Islet precursor cell (in vitro differentiated cells): ENCODE measurements around the gene ARL15.

ENCODE experiments used
- DNase-seq: peaks from one replicate; pipeline ENCODE4 v3.0.0-alpha.2; 2018

The ARL15 gene

DNA sequence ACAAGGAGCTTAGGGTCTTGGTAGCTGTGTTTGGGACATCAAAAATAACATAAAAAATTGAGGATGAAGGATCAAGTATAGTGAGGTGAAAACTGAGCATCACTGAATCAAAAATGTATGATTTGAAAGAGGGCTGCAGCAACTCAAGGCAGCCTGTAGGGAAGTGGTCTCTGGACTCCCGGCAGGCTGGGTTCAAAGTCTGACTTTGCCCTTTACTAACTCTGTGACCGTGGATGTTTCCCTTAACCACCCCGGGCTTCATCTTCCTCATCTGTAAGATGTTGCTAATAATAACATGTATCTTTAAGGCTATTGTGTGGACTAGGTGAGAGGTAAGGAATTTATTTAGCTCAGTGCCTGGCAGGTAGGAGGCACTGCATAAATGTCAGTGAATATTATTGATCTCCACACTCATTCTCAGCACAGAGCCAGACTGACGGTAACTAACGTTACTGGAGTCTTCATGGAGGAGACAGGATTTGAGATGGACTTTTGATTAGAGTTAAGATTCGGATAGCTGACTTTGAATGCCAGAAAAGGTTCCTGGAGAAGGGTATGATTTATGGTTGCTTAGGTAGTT lies 382.6 kb downstream of the ARL15 start:
- DNase-seq: no peak

DNA sequence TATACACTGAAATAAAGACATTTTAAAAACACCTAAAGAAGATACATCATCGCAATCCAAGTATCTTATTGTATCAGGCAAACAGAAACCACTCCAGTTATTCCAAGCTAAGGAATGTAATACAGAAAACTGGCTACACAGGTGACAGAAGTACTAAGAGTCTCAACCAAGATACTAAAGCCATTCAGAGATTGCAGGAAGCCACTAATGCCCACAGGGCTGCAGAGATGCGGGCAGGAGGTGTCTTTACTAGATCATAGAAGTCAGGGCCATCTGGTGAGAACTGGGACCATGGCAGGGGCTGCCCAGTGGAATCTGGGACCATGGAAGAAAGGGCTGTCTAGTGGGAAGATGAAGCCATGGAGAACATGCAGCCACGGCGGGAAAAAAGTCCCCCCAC lies 384.3 kb downstream of the ARL15 start:
- no peak for DNase-seq

DNA sequence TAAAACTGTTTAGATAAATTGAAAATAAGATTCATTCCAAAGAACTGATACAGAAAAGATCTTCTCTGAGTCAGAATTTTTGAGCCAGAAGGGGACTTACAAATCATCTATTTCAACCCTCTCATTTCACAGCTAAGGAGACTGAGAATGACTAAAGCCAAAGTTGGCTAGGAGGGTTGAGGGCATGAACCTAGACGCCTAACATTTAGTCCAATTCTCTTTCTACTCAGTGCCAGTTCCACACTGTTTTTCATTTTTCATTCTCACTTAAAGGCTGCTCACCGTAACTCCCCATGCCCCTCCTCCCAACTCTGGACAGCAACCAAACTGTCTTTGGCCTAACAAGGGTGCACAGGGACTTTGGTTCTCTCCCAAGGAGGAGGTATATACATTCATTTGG lies 386.0 kb downstream of the ARL15 start:
- no peak for DNase-seq

DNA sequence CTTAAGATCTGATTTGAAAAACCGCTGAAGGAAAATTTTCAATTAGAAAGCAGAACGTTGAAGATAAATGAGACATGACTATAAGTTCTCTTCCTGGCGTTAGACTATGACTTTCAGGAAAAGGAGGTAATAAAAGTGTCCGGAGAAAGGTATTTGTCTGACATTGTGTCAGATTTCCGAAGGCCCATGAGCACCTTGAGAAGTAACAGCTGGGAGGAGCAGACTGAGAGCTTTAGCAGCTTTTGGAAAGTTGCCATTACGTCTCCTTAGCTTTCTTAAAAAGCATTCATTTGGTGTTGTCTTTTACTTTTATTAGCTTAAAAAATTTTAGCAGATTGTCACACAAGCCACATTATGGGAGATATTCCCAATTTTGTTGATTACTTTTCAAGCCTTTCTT lies 386.4 kb downstream of the ARL15 start:
- DNase-seq: no peak

DNA sequence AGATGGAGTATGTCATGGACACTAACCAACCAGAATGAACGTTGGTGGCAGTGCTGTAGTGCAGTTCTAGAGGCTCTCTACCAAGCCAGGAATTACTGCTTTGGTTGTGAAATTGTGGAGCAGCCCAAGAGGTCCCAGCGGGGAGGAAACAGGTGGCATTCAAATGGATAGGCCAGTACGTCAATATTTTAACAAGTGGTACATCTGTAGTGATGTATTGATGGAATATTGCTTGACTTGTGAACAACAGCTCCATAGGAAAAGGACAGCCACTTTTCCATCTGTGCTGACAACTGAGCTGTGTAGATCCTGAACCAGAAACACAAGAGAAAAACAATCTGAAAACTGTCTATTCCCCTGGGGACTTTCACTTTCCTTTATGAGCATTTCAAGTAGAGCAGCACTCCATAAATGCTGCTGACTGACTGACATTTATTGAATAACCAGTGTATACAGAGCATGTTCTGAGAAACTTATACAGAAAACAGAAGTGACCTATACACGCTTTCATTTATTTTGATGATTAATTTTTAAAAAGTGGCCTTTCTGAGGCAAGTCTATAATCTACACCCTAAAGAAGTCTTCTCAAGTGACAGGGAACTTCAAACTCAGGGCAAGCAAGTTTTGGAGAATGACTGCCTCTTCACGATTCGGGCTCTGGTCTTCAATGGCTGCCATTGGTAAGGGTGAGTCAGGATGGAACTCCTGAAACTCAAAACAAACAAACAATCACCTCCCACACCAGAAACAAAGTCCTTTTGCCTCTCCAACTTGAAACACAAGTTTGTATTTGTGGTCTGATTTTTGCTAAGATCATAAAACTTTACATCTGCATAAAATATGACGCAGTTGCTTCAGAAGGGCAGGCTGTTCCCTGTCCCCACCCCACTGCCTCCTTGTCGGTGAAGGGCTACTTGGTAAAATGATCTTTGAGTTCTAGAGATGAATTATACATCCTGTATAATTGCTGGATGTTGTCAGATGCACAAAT lies 387.6 kb downstream of the ARL15 start:
- no peak for DNase-seq

DNA sequence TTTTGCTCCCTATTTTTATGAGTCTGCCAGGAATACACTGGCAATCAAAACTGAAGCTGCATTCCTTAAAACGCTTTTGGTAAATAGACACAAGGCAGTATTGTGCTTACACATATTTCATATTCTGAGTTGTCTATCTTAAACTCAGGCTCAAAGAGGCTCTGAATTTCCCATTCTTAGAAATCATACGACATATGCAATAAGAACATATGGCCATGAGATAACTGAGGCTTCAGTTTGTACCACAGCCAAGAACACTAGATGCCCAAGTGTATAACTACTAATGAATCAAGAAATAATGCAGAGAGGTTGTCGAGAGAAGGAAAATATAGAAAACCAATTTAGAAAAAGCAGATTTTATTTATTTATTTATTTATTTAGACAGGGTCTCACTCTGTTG lies 392.5 kb downstream of the ARL15 start:
- DNase-seq: no peak

DNA sequence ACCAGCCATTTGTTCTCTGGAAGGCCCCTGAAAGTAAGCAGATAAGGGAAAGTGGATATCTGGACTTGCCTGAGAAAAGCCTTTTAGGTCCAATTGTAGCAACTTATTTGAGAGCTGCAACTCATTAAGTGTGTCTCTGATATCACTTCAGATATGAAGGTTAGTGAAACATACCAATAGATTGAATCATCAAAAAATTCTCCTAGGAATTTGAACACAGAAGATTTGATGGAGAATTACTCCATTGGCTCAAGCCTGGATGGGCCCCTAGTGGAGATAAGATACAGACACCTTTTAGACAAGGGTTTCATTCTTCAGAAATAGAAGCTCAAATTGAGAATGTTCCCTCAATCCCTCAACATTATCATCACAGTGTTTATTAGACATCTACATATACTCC lies 393.3 kb downstream of the ARL15 start:
- DNase-seq: no peak

DNA sequence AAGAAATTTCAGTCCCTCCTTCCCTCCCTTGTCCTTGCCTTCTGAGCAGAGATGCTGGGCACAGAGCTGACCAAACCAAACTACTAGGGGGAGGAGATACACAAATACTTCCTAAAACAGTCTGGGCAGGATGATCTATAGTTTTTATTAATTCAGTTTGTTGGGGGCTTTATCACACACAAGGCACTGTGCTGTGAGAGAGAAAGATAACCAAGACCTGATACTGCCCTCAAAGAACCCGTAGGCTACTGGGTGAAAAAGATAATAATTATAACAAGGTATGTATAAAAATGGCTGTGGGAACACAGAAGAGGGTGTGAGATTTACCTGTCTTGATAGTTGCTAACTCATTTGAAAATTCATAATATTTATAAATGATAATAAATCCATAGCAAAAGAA lies 395.3 kb downstream of the ARL15 start:
- no peak for DNase-seq

DNA sequence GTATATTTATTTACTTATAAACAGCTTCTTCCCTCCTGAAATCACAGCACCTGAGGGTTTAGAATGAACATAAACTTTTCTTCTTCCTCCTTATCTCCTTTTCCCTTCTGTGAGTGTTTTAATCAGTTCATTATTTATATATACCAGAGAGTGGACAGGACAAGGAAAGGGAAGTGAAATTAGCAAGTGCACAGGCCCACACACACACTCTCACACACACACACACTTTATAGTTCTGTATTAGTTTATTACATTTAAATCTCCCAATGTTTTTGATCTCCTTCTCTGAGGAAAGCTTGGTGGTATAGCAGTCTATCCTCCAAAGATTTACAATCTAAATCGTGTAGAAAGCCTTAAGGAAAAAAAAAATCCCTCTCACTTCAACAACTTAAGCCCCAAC lies 396.4 kb downstream of the ARL15 start:
- DNase-seq: no peak

DNA sequence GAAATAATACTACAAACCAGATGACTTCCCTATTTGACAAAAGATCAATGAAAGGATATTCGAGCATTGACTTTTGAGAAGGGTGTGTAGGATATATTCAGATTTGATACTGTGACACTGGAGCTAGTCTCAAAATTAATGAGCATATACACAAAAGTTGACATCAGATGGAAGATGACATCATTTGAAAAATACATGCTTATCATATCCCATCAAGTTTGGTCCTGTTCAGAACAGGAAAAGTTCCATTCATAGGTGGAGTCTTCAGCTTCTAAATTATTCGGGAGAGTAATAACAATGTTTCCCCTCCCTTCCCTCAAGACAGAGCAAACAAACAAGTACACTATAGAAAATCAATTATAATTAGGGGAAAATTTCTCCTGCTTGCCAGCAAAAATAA lies 401.6 kb downstream of the ARL15 start:
- DNase-seq: no peak

DNA sequence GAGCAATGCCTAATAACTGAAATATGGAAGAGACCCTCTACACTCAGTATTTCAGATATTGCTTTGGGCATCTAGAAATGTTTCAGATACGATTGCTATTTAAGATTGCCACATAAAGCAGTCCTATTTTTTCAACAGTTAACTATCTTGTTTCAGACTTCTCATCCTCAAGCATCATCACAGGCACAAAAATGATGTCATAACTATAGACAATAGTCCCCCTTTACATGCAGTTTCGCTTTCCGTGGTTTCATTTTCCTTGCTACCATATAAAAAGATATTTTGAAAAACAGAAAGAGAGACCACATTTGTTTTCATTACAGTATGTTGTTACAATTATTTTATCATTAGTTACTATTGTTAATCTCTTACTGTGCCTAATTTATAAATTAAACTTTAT lies 402.5 kb downstream of the ARL15 start:
- no peak for DNase-seq

DNA sequence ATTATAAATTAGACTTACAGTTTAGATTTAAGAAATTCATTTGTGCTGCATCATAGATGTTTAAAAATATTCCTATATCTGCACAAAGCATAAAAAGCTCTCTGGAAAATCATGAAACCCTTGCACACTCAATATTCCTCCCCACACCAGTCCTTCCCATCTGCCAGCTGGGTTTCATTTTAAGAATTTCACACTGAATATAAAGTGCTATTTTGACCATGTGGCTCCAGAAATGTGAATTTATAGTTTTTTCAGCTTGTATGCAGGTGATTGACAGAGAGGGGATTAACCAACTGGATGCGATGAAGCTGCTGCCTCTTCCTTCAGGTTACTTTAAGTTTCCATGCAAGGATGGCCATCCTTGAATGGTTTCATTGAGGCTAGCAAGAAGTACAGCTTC lies 403.6 kb downstream of the ARL15 start:
- no peak for DNase-seq

DNA sequence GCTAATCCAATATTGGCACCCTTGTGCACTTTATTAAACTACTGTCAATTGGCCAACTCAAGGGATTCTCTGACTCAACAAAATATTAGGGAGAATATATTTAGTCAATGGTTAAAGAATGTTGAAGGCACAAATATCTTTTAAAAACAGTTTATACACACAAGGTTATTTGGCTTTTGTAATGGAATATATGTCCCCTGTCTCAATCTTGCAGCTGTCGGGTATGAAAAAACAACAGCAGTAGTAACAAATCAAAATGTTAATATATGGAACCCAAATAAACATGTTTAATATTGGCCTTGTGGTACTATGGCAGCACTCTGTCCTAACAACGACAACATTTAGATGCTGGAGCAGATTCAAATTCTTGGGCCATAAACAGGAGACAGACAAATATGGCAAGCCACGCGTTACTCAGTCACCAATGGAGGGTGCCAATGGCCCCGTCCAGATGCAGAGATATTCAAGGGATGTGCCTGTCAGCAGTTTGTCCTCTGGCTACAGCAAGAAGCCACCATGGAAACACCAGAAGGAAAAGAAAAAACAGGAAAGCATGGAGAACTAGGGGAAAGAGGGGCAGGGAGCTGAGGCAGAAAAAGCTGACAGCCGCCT lies 408.0 kb downstream of the ARL15 start:
- DNase-seq: no peak

DNA sequence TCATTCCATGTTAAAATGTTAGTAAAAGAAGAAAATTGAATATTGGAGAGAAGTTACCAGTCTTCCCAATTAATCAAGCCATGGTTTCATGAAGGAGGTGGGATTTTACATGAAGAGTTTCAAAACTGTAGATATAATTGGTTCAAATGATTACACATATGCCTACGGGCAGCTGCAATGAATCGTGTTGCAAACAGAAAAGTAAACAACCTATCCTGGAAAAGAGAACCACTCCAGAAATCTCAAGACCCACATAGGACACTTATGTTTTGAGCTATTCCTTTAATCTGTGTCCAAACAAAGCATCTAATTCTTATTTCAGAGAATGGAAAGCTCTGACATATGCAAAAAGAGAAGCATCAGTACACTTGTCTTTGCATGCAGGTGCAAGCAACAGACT lies 409.7 kb downstream of the ARL15 start:
- no peak for DNase-seq

DNA sequence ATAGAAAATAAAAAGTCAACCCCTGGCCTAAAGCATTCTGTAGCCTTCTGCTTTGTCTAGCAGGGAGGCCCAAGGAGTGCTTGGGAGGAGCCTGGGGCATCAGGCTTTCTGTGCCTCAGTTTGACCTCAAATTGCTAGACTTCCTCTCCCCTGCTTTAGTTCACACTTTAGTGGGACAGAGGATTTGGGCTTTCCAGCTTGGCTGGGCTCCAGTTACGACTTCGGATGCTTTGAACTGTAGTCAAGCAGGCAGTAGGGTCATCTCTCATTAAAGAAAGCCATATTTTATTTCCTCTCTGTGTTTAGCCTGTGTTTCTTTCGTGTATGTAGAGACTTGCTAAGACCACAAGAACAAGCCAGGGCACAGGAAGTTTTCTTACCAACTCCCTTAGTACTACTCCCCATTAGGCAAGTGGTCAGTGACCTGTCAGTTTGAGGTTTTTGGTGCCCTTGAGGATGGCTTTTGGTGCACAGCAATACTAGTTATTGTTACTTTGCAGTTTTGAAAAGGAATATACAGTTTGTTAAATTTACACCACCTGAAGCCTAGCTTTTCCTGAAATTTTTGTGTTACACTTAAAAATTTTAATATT lies 415.2 kb downstream of the ARL15 start:
- no peak for DNase-seq

DNA sequence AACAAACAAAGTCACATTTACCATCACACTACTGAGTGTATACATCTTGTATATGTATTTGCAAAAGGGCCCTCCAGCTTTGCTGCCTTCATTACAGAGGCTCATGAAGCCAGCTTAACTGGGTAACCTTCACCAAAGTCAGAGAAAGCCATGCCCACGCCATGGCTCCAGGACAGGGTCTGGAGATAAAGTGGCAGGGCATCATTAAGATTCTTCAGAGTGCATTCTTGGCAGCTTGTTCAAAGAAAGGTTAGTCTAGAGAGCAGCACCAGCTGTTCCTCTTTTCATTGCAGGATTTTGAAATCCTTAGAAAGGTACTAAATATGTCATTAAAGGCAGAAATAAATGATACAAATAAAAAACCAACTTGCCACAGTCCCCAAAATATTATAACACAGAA lies 416.7 kb downstream of the ARL15 start:
- DNase-seq: no peak

DNA sequence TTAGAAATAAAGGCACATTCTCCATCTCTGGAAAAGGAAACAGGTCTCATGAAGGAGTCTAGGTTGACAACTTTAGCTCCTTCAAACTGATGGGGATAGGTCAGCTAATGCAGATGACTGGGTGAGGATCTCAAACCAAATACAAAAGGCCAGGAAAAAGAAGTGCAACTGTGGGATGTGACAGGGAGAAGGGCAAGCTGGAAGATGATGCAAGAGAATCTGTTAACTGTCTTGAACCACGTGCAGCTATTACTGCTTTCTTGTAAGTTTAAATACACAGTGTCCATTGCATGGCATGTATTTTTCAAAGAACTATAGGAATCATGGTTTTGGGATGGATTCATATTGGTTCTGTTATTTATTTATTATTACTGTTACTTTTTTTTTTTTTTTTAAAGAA lies 418.1 kb downstream of the ARL15 start:
- DNase-seq: no peak

DNA sequence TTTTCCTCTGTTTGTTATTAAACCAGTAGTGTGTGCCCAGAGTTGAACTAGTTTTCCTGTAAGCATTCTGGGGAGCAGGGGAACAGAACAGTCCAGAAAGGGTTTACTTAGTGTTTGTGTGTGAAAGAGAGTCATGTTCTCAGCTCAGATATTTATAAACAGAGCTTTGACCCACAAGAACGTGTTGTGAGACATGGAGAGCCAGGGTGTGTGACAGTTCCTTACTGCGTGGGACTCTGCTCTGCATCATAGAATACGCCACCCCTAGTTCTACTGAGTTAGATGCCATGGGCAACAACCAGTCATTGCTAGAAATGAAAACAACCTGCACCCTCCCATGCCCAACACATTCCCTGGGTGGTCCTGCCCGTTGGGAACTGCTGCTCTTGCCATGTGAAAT lies 419.2 kb downstream of the ARL15 start:
- no peak for DNase-seq

DNA sequence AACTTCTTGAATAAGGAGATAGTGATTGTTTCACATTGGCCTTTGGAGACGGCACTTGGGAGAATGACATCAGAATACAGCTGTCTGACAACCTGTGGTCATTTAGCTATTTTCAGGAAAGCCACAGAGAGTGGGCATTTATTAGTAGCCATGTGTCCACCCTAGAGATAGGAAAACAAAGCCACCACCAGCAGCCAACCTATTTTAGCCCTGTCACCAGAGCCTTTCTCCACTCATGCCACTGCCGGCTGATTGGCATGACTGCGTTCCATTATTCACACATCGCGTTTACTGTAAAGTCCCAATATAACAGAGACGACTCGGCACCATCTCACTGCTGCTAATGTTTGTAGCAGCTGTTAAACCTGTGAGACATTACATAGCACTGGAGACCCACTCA lies 419.9 kb downstream of the ARL15 start:
- no peak for DNase-seq

DNA sequence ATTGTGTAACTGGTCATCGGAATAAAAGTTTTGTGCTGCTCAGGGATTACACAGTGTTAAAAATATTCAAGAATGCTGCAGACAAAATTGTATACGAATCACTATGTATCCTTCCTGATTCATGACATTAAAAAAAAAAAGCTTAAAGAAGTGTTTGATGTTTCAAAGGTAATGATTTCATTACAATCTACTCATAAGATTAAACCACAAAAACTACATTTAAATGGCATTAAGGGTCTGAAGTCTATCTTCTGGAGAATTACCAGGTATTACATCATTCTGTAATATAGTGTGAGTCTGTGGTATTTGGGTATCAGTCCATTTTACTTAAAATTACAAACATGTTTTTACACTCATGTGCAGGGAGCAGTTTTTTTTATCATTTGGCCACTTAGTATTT lies 425.5 kb downstream of the ARL15 start:
- no peak for DNase-seq

DNA sequence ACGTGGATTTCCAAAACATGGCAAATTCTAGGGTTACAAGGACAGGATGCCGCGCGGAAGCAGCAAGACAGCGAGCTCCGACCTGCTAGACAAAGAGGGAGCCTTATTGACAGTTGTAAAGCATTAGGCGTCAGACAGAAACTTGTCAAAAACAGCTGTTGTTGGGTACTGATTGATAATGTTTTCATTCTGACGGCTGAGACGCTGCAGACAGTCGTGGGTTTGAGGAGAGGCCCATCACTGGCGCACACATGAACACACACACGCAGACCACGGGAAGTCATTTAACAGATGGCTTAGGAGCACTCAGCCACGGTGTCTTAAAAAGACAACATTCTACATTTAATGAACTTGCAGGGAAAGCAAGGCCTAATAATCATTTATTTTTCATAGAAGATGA lies 426.0 kb downstream of the ARL15 start:
- DNase-seq: no peak

DNA sequence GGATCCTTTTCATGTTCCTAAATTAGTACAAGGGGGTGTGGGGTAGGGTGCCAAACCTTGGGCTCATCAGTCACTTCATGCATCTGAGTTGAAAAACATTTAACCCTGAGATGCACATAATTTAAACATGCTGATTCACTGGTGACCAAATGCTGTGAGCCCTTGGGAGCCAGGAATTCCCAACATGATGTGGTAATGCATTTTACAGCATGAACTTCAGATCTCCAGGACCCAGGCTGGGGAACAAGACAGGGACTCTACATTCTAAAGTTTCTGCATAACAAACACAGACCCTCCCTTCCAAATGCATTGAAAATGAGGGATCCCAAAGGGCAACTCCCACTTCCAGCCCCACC lies 427.7 kb downstream of the ARL15 start:
- no peak for DNase-seq

DNA sequence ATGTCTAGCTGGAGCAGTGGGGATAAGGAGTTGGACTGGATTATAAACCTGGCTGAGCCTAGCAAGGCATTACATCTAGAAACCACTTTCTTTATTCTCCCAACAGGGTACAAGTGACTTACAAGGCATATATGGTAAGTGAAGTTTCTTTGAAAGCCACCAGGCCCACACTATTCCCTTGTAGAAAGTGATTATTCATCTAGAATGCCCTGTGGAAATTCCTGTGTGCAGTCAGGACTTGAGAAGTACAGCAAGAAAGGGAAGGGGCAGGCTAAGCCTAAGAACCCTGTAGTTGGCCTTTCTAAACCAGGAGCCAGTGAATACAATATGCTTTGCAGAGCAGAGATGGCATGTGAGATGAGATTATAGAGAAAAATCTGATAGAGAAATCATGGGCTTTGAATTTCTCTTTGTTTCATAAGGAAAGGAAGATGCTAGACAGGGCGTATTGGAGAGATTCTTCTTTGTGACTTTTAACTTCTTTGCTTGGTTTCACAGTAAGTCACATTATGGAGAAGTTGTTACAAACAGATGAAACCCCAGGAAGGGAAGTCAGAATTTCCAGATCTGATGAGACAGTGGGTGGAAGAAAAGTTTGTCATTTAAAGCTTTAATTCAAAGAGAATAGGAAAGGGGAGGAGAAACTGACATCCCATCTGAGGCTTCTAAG lies 428.2 kb downstream of the ARL15 start:
- no peak for DNase-seq
